GM20431 (cell line): ENCODE results near the gene IFI44L.

ENCODE experiments used
- in situ Hi-C: fragments of 300-500 bp; cut with MseI, MboI; formaldehyde crosslinking; loops from one replicate; pipeline ENCODE4 v1.15.0; 2020; ENCODE audit warnings: low sequenced_read_pairs; ENCODE audit not compliant: unreplicated experiment

The IFI44L gene

DNA sequence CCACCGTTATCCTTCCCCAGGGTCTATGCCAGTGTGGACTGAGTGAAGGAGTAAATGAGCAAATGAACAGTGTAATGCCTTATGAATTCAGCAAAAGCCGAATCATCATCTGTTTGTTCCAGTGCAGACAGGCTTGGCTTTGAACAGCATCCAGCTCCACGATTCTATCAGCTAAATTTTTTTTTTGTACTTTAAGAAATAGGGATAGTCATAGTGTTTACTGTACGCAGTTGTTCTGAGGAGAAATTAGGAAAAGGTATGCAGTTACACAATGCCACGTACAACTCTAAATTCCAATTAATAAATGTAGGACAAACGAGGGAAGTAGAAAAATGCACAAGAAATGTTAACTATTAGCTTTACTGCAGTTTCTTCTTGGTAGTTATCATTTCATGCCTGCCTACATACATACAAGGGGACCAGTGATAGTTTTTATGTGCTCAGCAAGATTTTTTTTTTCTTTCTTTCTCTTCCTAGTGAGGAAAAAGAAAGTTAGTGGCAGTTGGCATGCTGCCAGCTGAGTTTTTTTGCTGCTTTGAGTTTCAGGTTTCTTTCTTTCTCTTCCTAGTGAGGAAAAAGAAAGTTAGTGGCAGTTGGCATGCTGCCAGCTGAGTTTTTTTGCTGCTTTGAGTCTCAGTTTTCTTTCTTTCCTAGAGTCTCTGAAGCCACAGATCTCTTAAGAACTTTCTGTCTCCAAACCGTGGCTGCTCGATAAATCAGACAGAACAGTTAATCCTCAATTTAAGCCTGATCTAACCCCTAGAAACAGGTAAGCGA, at the start of gene IFI44L:
TSS of gene IFI44L (plus strand) at position 646 of the 777 bp plus-strand sequence. CDS start 7,468 bp downstream, outside the sequence.
- in situ Hi-C loops: no loop called here

DNA sequence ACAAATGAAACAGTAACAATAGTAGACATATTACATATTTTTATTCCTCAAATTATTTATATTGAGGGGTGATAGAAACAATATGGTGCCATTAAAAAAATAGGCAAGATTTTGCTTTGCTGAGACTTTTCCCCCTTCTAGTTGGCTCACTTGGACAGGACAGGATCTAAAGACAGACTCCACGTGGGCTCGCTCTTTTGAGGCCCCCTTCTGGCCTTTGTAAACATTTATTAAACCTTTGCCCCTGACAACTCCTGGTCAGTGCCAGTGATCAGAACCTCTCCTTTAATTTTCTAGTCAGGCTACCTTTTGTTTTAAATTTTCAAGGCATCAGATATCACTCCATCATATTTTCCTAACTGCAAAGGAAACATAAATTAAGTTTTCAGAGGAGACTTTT, 49.7 kb upstream of the IFI44L start:
- in situ Hi-C loops: no loop called here

DNA sequence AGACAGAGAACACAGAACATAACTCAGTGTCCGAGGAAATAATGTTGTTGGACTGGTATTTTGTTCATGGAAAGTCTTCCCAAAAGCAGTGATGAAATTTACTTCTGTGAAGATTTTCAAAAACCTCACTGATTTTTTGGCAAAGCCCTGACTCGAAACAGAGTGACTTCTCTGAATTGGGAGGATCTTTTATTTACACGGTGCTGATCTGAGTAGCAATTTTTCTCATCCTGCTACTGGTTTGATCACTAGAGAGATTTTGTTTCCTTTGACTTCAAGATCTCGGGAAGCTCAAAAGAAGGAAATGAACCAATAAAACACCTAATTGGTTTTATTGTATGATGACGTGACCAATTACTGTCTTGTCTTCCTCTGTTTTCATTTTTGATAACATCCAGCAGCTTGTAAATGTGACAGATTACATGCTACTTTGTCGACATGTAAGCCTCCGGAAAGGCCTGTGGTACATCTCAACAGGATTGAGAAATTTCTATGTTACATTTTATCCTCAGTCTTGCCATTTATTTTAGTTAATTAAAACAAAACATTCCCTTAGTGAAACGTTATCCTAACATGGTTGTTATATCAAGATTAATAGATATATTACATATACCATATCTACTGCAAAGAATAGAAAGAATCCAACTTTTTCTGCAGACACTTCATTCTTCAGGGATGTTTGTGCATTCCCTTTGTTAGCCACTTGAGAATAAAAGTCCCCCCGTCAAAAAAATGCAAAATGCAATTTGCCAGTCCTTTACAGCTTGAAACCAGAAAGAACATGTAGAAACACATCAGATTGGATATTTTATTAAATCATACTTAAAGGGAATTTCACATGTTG, 42.8 kb upstream of the IFI44L start:
- in situ Hi-C loops: no loop called here

DNA sequence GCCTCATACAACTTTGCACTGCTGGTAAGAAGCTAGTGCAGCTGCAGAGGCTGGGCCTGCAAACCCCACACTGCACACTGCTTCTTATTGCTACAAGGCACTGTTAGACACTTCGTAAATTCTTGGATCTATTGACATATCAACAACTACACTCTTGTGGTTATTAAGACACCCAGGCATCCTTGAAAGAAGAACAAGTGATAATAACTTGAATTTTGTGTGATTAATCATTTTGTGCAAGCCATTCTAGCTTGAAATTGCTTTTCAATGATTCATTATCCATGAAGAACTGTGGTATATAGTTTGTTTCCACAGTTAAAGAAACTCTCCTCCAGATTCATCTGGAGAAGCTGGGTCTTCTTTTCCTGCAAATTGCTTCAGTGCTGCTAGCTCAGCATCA, 33.7 kb upstream of the IFI44L start:
- in situ Hi-C loops: no loop called here

DNA sequence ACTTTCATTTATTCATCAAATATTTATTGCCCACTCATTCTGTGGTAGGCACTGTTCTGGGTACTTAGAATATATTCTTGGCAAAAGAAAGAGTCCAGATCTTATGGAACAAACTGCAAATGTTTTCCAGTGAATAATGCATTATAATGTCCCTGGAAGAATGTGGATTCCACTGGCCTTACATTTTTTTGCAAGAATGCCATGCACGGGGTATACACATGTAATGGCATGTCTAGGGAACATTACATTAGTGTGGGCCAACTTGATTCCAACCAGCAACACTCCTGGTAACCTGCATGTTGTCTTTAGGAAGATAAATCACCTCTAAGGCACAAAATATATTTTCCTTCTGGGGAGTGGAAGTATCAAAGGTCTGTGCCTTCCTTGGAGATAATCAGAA, 33.0 kb upstream of the IFI44L start:
- in situ Hi-C loops: no loop called here

DNA sequence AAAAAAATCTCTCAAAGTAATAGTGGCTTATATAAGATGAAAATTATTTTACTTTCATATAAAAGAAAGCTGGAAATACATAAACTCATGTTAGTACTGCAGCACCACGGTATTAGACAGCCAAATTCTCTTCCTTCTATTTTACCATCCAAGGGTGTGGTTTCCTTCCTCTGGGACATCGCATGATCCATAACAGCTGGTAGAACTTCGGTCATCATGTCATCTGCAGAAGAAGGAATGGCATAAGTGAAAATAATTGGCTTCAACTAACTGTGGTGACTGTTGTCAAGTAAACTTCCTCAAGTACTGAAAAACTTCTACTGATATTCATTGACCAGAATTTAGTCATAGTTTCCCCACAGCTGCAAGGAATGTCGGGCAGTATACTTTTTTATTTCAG, 28.3 kb upstream of the IFI44L start:
- in situ Hi-C loops: no loop called here

DNA sequence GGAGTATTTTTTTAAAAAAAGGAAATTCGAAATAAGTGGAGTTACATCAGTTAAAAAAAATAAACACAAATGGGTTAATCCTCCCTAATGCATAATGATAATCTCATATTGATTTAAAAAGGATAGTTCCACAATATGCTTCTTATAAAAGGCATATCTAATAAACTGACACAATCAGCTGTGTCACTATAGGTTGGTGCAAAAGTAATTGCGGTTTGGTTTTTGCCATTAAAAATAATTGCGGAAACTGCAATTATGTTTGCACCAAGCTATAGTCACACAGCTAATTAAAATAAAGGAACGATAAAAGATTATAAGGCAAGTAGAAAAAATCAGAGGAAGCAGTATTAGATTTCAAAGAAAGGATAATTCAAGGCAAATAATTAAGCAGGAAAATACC, 21.0 kb upstream of the IFI44L start:
- in situ Hi-C loops: no loop called here

DNA sequence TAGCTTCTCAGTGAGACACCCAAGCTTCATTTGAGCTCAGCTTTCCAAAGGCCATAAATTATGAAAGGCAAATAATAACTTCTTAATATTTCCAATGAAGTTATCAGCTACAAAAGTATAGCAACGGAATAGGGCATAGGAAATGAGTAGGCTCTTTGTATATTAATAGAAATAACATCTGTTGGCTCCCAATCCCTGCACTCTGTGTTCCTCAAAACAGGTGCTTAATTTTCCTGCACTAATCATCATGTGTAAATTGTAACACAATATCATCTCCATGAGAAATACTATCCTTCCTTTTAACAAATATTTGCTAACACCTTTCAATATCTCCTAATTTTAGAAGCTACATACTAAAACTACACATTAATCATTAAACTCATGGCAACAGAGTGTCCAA, 19.2 kb upstream of the IFI44L start:
- in situ Hi-C loops: loop anchor here (10.0 kb wide), 1 partner anchor 466 kb away; no protein-coding TSS in a partner anchor

DNA sequence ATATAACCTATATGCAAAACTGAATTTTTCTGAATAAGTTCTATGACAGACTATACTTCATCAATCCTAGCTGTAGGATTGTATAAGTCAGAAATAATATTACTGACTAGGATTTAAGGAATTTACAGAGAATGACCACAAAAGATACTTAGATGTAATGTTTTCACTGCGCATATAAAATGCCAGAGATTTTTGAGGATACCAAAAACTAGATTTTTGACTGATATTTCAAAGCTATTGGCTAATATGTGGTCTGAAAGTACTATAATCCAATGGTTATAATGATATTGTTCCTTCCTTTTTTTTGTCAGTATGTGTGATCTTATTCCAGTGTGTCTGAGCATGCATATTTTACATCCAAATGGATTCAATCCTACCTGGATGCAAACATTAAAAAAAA, 17.0 kb upstream of the IFI44L start:
- in situ Hi-C loops: loop anchor here (10.0 kb wide), 1 partner anchor 468 kb away; no protein-coding TSS in a partner anchor

DNA sequence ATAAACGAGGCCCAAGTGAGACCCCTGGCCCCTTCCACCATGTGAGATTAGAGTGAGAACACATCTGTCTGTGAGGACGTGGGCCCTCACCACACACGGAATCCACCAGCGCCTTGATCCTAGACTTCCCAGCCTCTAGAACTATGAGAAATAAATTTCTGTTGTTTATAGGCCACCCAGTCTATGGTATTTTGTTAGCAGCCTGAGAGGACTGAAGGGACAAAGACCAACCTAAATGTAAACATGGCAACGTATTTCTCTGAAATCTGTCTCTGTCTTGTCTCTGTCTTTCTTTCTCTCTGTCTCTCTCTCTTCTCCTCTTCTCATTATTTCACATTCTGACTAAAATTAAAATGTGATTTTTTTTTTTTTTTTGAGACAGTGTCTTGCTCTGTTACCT, 15.6 kb upstream of the IFI44L start:
- in situ Hi-C loops: loop anchor here (10.0 kb wide), 1 partner anchor 470 kb away; no protein-coding TSS in a partner anchor

DNA sequence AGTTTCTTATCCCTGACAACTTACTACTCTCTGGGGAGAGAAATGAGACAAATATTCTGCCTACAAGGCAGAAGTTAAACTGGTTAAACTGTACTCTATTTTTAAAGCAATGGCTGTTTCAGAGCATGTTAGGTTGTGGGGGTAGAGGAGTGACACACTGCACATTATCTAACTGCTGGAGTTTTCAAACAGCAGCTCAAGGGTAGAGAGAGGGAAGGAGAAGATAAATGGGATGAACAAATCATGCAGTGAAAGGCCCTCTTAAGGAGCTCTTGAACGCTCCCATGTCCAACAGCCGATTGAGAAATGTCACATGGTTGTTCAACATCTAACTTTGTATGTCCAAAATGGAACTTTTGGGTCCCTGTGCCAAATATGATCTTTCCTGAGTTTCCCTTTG, 14.0 kb upstream of the IFI44L start:
- in situ Hi-C loops: loop anchor here (10.0 kb wide), 1 partner anchor 471 kb away; no protein-coding TSS in a partner anchor

DNA sequence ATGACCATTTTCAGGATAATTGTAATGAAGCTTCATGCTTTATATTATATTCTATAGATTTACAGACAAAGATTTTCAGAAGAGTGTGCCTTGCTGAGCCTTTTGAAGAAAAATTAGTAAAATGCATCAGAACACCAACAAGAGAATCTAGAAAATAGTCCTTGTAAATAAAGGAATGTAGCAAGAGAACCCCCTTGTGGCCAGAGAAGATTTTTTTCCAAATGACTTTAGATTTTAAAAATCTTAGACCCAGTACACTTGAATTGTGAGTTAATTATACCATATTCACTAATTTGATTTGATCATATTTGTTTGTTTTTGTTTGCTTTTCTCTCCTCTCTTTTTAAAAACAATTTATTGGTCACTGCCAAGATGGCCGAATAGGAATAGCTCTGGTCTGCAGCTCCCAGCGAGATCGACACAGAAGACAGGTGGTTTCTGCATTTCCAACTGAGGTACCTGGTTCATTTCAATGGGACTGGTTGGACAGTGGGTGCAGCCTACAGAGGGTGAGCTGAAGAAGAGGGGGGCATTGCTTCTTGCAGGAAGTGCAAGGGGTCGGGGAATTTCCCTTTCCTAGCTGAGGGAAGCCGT, 12.8 kb upstream of the IFI44L start:
- in situ Hi-C loops: loop anchor here (10.0 kb wide), 1 partner anchor 473 kb away; no protein-coding TSS in a partner anchor

DNA sequence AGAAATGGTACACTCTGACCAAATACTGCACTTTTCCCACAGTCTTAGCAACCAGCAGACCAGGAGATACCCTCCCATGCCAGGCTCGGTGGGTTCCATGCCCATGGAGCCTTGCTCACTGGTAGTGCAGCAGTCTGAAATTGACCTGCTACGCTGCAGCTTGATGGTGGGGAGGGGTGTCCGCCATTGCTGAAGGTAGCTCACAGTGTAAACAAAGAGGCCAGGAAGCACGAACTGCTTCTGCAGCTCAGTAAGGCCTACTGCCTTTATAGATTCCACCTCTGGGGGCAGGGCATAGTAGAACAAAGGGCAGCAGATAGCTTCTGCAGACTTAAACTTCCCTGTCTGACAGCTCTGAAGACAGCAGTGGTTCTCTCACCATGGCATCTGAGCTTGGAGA, 12.3 kb upstream of the IFI44L start:
- in situ Hi-C loops: loop anchor here (10.0 kb wide), 1 partner anchor 473 kb away; no protein-coding TSS in a partner anchor

DNA sequence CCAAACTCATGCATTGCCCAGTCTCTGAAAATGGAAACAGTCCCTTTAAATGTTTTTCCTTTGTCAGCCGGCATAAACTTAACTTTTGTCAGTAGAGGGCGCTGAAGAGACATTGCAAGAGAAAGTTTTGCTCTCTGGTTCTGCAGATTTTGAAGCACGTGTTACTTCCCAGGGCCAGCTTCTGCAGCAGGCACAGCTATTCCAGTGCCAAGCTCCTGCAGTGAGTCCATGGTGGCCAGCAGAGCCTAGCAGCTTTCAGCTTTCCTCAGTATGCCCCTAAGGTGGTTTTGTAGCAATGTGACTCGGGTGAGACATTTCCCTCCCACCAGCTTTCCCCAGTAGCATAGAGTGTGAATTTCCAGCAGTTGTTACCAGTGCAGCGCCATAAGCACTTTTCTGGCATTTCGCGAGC, 2.6 kb upstream of the IFI44L start:
- in situ Hi-C loops: no loop called here

DNA sequence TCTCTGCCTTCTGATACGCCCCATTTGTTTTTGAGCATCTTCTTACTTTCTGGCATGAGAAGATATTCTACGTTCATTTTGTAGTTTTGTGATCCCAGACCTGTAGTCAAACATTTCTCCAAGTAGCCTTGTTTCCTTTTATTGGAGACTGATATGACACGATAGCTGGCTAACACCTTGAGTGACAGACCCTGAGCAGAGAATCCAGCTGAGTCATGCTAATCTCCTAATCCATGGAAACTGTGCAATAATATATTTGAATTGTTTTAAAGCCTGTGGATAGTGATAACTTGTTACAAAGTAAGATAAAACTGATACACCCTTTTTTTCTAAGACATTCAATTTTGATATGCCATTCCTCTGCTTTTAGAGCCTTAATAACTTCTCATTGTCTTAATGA, 1.2 kb upstream of the IFI44L start:
- in situ Hi-C loops: no loop called here

DNA sequence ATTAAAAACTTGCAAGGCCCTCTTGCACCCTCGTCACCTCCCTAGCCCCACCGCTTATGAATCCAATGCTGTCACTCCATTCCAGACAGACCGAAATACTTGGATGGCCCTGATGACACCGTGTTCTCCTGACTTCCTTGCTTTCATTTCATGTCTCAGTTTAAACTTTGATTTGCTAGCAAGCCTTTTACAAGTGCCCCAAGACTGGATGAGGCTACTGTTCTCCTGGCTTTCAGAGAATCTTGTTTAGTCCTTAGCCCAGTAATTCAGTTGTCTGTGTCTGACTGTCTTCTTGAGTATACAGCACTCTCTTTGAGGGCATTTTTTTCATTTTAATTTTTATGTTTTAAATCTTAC, 824 bp upstream of the IFI44L start:
- in situ Hi-C loops: no loop called here

DNA sequence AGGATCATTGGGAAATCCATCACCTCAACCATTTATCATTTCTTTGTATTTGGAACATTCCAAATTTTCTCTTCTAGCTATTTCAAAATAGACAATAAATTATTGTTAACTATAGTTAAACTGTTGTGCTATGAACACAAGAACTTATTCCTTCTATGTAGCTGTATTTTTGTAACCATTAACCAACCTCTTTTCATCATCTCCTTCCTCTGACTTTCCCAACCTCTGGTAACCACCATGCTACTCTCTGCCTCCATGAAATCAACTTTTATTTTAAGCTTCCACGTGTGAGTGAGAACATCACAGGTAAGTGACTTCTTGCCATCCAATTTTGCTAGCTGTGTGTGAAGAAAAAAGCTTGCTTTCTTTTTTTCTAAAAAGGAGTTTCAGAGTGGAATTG, 418 bp downstream of the IFI44L start:
- in situ Hi-C loops: no loop called here

DNA sequence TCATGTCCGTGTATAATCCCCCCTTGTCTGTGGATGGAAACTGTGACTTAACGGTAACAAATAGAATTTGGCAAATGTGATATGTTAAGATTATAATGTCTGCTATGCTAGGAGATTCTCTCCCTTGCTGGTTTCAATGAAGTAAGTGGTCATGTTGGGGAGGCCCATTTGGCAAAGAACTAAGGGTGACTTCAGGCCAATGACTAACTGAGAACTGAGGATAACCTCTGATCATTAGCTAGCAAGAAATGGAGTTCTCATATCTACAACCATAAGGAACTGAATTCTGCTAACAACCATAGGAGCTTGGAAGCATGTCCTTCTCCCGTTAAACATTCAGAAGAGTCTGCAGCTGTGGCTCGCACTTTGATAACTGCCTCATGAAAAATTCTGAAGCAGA, 2.3 kb downstream of the IFI44L start:
- in situ Hi-C loops: no loop called here

DNA sequence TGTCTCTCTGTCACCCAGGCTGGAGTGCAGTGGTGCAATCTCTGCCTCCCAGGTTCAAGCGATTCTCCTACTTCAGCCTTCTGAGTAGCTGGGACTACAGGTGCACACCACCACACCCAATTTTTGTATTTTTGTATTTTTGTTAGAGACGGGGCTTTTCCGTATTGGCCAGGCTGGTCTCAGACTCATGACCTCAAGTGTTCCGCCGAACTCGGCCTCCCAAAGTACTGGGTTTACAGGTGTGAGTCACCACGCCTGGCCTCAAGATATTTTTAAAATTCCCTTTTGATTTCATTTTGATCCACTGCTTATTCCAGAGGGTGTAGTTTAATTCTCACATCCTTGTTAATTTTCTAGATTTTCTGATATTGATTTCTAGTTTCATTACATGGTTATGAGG, 3.8 kb downstream of the IFI44L start:
- in situ Hi-C loops: no loop called here

DNA sequence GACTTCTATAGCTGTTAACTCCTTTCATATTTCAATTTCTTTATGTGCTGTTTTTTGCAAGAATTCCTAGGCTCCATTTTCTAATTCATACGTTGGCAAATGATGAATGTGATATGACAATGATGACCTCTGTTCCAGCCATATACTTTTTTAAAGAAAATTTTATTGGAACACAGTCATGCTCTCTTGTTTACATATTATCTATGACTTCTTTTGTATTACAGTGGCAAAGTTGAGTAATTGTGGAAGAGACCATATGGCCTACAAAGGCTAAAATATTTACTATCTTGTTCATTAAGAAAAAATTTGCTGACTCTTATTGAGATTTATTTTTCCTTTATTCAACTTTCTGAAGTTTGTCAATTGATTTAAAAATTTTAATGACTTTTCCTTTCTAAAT, 7.1 kb downstream of the IFI44L start:
- in situ Hi-C loops: no loop called here

DNA sequence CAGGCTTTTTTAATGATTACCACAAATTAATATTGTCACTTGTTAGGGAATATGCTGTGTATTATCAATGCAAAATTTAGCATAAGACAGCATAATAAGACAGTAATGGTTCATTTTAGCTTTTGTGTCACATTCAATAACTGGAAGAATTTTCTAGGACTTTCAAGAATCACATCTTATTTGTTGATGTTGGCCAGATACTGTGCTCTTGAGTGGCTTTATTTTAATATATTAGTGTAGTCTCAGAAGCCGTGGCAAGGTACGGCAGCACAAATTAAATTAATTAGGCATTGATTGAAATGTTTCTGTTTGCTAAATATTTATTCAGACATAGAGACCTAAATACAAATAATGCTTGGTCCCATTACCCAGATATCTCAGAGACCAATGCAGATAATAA, 10.4 kb downstream of the IFI44L start:
- in situ Hi-C loops: no loop called here
